Fibroblast of the aortic adventitia (primary cell): Measurements from ENCODE around the gene GPR161. TPM values are rescaled to one million over a fixed set of nuclear protein-coding genes. Genes with fewer than 3 reads are reported as not detected.
A peak's percentile ranks its signal among the peaks of the same experiment; 100 is the strongest.

Source experiments
- DNase-seq: peaks from one replicate; pipeline ENCODE4 v3.0.0-alpha.2; 2010; ENCODE audit warnings: low read depth
- H3K4me3 ChIP-seq: 2 replicates; pipeline ENCODE4 v1.5.1; 2011; ENCODE audit warnings: low read depth, mild to moderate bottlenecking, control low read depth, low read length, moderate library complexity
- CTCF ChIP-seq: IDR thresholded peaks from 2 replicates; pipeline ENCODE4 v1.5.1; 2011; ENCODE audit warnings: mild to moderate bottlenecking, low read length, control low read depth, inconsistent platforms; ENCODE audit not compliant: insufficient read depth
- total RNA-seq: library from RNA; depleted of rRNA; stranded (reverse); fragments of >200 nt; gene quantifications from 2 replicates; pipeline ENCODE4 v1.2.3, GENCODE V29; 2012; ENCODE audit warnings: low replicate concordance

The GPR161 gene
- total RNA-seq, 1 donor = 12.3 TPM

- no peak for DNase-seq
- no peak overlapping the region for H3K4me3 ChIP-seq
- no peak for TF ChIP-seq CTCF
Measured at GRCh38 chr1:168129933-168130332, 6.8 kb downstream of the GPR161 start.

- no peak overlapping the region for H3K4me3 ChIP-seq
- TF ChIP-seq CTCF = no peak
- no peak for DNase-seq
Measured at GRCh38 chr1:168127503-168127902, 9.2 kb downstream of the GPR161 start.

- DNase-seq = no peak
- H3K4me3 ChIP-seq = no peak overlapping the region
- no peak for TF ChIP-seq CTCF
Measured at GRCh38 chr1:168125051-168125450, 11.7 kb downstream of the GPR161 start.

- TF ChIP-seq CTCF = no peak
- peak; percentile 95 for DNase-seq
- H3K4me3 ChIP-seq = no peak overlapping the region
Measured at GRCh38 chr1:168121401-168122011, 15.2 kb downstream of the GPR161 start.

- H3K4me3 ChIP-seq = no peak overlapping the region
- TF ChIP-seq CTCF = no peak
- DNase-seq = no peak
Measured at GRCh38 chr1:168119750-168120149, 17.0 kb downstream of the GPR161 start.

GRCh38 chr1:168116327-168116799, 20.4 kb downstream of the GPR161 start:
- no peak overlapping the region for H3K4me3 ChIP-seq
- DNase-seq = no peak
- no peak for TF ChIP-seq CTCF

GRCh38 chr1:168114845-168115244, 21.9 kb downstream of the GPR161 start:
- no peak overlapping the region for H3K4me3 ChIP-seq
- TF ChIP-seq CTCF = no peak
- no peak for DNase-seq
